Duodenal mucosa (tissue), 2 donors: ENCODE measurements around the gene CLIP2.
"Not testable (repeated sequence)": the region's sequence is repeated elsewhere in the genome, so short reads cannot be mapped to it uniquely, and the experiment has no call there.

ENCODE experiments used
- H3K27ac ChIP-seq: one replicate; pipeline ENCODE4 v1.7.0; 2013; ENCODE audit warnings: low read depth, low read length
- H3K27me3 ChIP-seq, 2 donors: one replicate each; pipeline ENCODE4 v1.7.0; 2013; ENCODE audit warnings: low read length in 2 of 2, control low read depth in 1 of 2; ENCODE audit not compliant: insufficient read depth in 2 of 2, control insufficient read depth in 1 of 2
- H3K36me3 ChIP-seq, 2 donors: one replicate each; pipeline ENCODE4 v1.7.0; 2013; ENCODE audit warnings: low read length in 2 of 2, control low read depth in 1 of 2; ENCODE audit not compliant: insufficient read depth in 2 of 2, control insufficient read depth in 1 of 2
- H3K4me1 ChIP-seq, 2 donors: one replicate each; pipeline ENCODE4 v1.7.0; 2013; ENCODE audit warnings: low read length in 2 of 2, control low read depth in 1 of 2; ENCODE audit not compliant: insufficient read depth in 2 of 2, control insufficient read depth in 1 of 2
- H3K4me3 ChIP-seq, 2 donors: one replicate each; pipeline ENCODE4 v1.7.0; 2013; ENCODE audit warnings: low read length in 2 of 2, low read depth in 1 of 2
- H3K9ac ChIP-seq, 2 donors: one replicate each; pipeline ENCODE4 v1.7.0; 2013; ENCODE audit warnings: low read length in 2 of 2, low read depth in 1 of 2
- H3K9me3 ChIP-seq, 2 donors: one replicate each; pipeline ENCODE4 v1.7.0; 2013; ENCODE audit warnings: low read length in 2 of 2, control low read depth in 1 of 2; ENCODE audit not compliant: control insufficient read depth in 1 of 2

Gene CLIP2

DNA sequence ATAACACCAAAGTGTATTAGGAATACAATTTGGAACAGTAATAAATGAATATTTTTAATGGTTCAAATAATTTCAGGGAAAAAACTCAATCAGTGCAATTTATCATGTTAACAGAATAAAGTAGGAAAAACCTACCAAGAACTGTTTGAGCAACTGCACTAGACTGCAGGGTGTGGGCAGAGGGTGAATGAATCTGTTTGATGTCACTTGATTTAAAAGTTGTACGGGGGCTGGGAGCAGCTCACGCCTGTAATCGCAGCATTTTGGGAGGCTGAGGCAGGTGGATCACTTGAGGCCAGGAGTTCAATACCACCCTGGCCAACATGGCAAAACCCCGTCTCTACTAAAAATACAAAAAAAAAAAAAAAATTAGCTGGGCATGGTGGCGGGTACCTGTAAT lies 122.4 kb downstream of the CLIP2 start:
- H3K27ac ChIP-seq, H3K9me3 ChIP-seq, H3K27me3 ChIP-seq, H3K4me3 ChIP-seq, H3K4me1 ChIP-seq, H3K36me3 ChIP-seq, H3K9ac ChIP-seq: not testable (repeated sequence)

- no peak overlapping the region for H3K4me3 ChIP-seq
Observed at GRCh38 chr7:74412056-74412455, 122.8 kb downstream of the CLIP2 start.

DNA sequence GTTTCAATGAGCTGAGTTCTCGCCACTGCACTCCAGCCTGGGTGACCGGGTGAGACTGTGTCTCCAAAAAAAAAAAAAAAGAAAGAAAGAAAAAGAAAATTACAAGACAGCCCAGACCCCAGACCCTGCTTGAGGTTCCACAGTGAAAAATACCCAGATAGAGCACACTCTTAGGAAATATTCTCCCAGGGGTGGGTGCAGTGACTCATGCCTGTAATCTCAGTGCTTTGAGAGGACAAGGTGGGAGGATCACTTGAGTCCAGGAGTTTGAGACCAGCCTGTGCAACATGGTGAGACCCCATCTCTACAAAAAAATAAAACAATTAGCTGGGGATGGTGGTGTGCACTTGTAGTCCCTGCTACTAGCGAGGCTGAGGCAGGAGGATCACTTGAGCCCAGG lies 123.4 kb downstream of the CLIP2 start:
- no peak overlapping the region for H3K4me3 ChIP-seq
- H3K27me3 ChIP-seq: no peaks in the 10 kb centered on the region
- no peaks in the 10 kb centered on the region for H3K9me3 ChIP-seq
- no peak overlapping the region for H3K9ac ChIP-seq
- H3K4me1 ChIP-seq: peaks cover 0 to 4% of the 10 kb centered on the region in 2 donors
- no peaks in the 10 kb centered on the region for H3K36me3 ChIP-seq
- no peak overlapping the region for H3K27ac ChIP-seq

More at GRCh38 chr7:74412056-74412455, 122.8 kb downstream of the CLIP2 start:
- H3K27ac ChIP-seq: no peak overlapping the region
- no peak overlapping the region for H3K9ac ChIP-seq
- no peaks in the 10 kb centered on the region for H3K36me3 ChIP-seq
- no peaks in the 10 kb centered on the region for H3K4me1 ChIP-seq
- no peaks in the 10 kb centered on the region for H3K27me3 ChIP-seq
- H3K9me3 ChIP-seq: no peaks in the 10 kb centered on the region

- not testable (repeated sequence) for H3K27ac ChIP-seq, H3K9ac ChIP-seq, H3K27me3 ChIP-seq, H3K4me1 ChIP-seq, H3K9me3 ChIP-seq, H3K4me3 ChIP-seq, H3K36me3 ChIP-seq
Observed at GRCh38 chr7:74414595-74415333, 125.6 kb downstream of the CLIP2 start.

DNA sequence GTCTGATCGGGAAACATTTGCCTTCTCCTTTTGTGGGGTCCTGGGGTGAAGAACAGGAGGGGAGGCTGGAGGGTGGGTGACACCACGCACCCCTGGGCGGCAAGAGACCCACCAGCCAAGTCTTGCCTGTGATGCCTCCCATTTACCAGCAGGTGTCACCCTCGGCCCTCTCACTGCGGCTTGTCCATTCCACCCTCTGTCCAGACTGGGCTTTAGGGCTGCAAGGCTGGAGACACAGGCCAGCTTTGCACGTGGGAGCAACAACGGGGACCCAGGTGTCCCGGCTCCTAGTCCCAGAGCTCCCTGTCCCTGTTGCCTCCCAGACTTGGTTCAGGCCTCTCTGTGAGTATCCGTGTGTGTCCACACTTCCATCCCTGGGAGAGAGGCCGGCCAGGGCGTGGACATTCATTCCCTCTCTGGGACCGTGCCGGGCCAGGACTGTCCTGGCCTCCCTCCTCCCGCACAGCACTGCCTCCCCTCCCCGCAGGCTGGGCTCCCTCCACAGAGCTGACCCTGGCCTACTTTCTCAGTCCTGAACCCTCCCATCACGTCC lies 128.3 kb downstream of the CLIP2 start:
- peaks cover 0 to 4% of the 10 kb centered on the region in 2 donors for H3K4me1 ChIP-seq
- no peak overlapping the region for H3K27ac ChIP-seq
- H3K9me3 ChIP-seq: no peaks in the 10 kb centered on the region
- H3K27me3 ChIP-seq: no peaks in the 10 kb centered on the region
- H3K9ac ChIP-seq: no peak overlapping the region
- no peak overlapping the region for H3K4me3 ChIP-seq
- no peaks in the 10 kb centered on the region for H3K36me3 ChIP-seq

DNA sequence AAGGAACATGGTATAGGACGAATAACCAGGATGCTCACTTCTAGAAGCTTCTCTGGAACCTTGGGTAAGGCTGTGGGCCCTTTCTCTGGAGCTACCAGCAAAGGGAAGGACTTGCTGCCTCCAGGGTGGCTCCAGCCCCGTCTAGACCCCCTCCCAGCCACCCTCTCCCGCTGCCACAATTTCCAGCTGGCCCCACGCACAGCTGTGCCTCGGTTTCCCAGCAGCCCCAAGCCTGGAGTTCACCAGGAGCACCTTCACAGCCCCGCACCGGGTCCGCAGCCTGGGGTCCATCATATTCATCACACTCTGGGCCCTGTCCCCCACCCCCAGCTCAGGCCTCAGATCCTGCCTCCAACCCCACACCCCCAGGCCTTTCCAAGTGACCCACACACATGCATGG lies 128.9 kb downstream of the CLIP2 start:
- no peak overlapping the region for H3K9ac ChIP-seq
- H3K36me3 ChIP-seq: no peaks in the 10 kb centered on the region
- no peak overlapping the region for H3K4me3 ChIP-seq

DNA sequence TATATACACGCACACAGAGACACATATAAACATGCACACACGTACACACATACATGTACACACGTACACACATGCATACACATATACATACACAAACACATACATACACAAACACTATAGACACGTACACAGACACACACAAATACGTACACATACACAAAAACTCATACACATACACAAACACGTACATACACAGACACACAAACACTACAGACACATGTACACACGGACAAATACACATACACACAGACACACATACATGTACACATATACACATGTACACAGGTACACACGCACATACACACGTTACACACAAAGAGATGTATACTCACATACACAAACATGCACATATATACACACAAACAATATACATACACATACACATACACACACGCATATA lies 129.3 kb downstream of the CLIP2 start:
- no peak overlapping the region for H3K4me3 ChIP-seq
- no peak overlapping the region for H3K27ac ChIP-seq
- H3K4me1 ChIP-seq: peaks cover 0 to 4% of the 10 kb centered on the region in 2 donors
- no peaks in the 10 kb centered on the region for H3K36me3 ChIP-seq
- no peaks in the 10 kb centered on the region for H3K9me3 ChIP-seq
- no peak overlapping the region for H3K9ac ChIP-seq
- no peaks in the 10 kb centered on the region for H3K27me3 ChIP-seq

More for the DNA sequence above, 128.9 kb downstream of the CLIP2 start:
- Histone ChIP-seq H3K4me1 (peaks cover 0 to 4% of the 10 kb centered on the region in 2 donors), H3K27ac (no peak overlapping the region), H3K27me3 (no peaks in the 10 kb centered on the region), H3K9me3 (no peaks in the 10 kb centered on the region)

DNA sequence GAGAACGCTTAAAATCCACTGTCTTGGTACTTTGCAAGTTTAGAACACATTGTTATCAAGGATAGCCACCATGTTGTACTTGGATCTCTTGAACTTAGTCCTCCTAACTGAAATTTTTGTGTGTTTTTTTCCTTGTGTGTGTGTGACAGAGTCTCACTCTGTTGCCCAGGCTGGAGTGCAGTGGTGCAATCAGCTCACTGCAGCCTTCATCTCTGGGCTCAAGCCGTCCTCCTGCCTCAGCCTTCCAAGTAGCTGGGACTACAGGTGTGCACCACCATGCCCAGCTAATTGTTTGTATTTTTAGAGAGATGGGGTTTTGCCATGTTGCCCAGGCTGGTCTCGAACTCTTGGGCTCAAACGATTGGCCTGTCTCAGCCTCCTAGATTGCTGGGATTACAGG lies 130.0 kb downstream of the CLIP2 start:
- H3K27ac ChIP-seq, H3K4me3 ChIP-seq, H3K4me1 ChIP-seq, H3K9me3 ChIP-seq, H3K36me3 ChIP-seq, H3K27me3 ChIP-seq, H3K9ac ChIP-seq: not testable (repeated sequence)

DNA sequence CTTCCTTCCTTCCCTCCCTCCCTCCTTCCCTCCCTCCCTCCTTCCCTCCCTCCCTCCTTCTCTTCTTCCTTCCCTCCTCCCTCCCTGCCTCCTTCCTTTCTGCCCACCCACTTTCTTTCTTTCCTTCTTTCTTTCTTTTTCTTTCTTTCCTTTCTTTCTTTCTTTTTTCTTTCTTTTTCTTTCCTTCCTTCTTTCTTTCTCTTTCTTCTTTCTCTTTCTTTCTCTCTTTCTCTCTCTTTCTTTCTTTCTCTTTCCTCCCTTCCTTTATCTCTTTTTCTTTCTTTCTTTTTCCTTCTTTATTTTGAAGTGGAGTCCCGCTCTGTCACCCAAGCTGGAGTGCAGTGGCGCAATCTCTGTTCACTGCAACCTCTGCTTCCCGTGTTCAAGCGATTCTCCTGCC lies 130.8 kb downstream of the CLIP2 start:
- H3K27me3 ChIP-seq: no peaks in the 10 kb centered on the region
- no peaks in the 10 kb centered on the region for H3K9me3 ChIP-seq
- H3K4me3 ChIP-seq: no peak overlapping the region
- H3K9ac ChIP-seq: no peak overlapping the region
- H3K36me3 ChIP-seq: no peaks in the 10 kb centered on the region
- H3K4me1 ChIP-seq: peaks cover 0 to 4% of the 10 kb centered on the region in 2 donors
- H3K27ac ChIP-seq: no peak overlapping the region

- H3K4me3 ChIP-seq: no peak overlapping the region
- no peak overlapping the region for H3K9ac ChIP-seq
- no peaks in the 10 kb centered on the region for H3K36me3 ChIP-seq
Observed at GRCh38 chr7:74424291-74424880, 135.2 kb downstream of the CLIP2 start.

More at GRCh38 chr7:74424291-74424880, 135.2 kb downstream of the CLIP2 start:
- no peak overlapping the region for H3K27ac ChIP-seq
- no peaks in the 10 kb centered on the region for H3K4me1 ChIP-seq
- no peaks in the 10 kb centered on the region for H3K27me3 ChIP-seq
- H3K9me3 ChIP-seq: no peaks in the 10 kb centered on the region
